Panc1 (cell line): ENCODE measurements around the gene CORO7.

Experiments
- POLR2AphosphoS5 ChIP-seq: IDR thresholded peaks from 2 replicates; pipeline ENCODE4 v1.6.1; 2012; ENCODE audit warnings: mild to moderate bottlenecking, low read depth, low read length, moderate library complexity
- SIN3A ChIP-seq: IDR thresholded peaks from 2 replicates; pipeline ENCODE4 v1.6.1; 2012; ENCODE audit warnings: low read depth, mild to moderate bottlenecking, low read length, moderate library complexity, borderline replicate concordance; ENCODE audit not compliant: insufficient read depth
- TCF7L2 ChIP-seq: IDR thresholded peaks from 2 replicates; pipeline ENCODE4 v1.6.1; 2011; ENCODE audit warnings: mild to moderate bottlenecking, low read depth, low read length, inconsistent platforms
- TF ChIP-seq, protein P1 (sequence below): fragments of 450-650 bp; IDR thresholded peaks from 2 replicates; pipeline ENCODE4 v1.5.1; 2017; ENCODE audit warnings: mild to moderate bottlenecking
- TF ChIP-seq, protein P2 (sequence below), 2 experiments: IDR thresholded peaks; 2 replicates each; pipeline ENCODE4 v1.6.1; 2011 to 2012; ENCODE audit warnings: low read depth in 2 of 2, control low read depth in 1 of 2, low read length in 1 of 2, mild to moderate bottlenecking in 1 of 2, moderate library complexity in 1 of 2; ENCODE audit not compliant: insufficient read depth in 1 of 2

DNA sequence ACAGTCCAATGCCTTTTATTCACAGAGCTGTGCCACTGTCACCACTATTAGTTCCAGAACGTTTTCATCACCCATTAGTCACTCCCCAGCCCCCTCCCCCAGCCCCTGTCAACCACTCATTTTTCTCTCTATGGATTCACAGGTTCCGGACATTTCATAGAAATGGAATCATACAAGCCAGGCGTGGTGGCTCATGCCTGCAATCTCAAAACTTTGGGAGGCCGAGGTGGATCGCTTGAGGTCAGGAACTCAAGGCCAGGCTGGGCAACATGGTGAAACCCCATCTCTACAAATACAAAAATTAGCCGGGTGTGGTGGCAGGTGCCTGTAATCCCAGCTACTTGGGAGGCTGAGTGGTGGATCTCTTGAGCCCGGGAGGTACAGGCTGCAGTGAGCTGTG, 64.5 kb downstream of the CORO7 start:
- TF ChIP-seq, protein P1, sequence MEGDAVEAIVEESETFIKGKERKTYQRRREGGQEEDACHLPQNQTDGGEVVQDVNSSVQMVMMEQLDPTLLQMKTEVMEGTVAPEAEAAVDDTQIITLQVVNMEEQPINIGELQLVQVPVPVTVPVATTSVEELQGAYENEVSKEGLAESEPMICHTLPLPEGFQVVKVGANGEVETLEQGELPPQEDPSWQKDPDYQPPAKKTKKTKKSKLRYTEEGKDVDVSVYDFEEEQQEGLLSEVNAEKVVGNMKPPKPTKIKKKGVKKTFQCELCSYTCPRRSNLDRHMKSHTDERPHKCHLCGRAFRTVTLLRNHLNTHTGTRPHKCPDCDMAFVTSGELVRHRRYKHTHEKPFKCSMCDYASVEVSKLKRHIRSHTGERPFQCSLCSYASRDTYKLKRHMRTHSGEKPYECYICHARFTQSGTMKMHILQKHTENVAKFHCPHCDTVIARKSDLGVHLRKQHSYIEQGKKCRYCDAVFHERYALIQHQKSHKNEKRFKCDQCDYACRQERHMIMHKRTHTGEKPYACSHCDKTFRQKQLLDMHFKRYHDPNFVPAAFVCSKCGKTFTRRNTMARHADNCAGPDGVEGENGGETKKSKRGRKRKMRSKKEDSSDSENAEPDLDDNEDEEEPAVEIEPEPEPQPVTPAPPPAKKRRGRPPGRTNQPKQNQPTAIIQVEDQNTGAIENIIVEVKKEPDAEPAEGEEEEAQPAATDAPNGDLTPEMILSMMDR: no peak
- TF ChIP-seq POLR2AphosphoS5: no peak
- no peak for TF ChIP-seq TCF7L2
- TF ChIP-seq, protein P2, sequence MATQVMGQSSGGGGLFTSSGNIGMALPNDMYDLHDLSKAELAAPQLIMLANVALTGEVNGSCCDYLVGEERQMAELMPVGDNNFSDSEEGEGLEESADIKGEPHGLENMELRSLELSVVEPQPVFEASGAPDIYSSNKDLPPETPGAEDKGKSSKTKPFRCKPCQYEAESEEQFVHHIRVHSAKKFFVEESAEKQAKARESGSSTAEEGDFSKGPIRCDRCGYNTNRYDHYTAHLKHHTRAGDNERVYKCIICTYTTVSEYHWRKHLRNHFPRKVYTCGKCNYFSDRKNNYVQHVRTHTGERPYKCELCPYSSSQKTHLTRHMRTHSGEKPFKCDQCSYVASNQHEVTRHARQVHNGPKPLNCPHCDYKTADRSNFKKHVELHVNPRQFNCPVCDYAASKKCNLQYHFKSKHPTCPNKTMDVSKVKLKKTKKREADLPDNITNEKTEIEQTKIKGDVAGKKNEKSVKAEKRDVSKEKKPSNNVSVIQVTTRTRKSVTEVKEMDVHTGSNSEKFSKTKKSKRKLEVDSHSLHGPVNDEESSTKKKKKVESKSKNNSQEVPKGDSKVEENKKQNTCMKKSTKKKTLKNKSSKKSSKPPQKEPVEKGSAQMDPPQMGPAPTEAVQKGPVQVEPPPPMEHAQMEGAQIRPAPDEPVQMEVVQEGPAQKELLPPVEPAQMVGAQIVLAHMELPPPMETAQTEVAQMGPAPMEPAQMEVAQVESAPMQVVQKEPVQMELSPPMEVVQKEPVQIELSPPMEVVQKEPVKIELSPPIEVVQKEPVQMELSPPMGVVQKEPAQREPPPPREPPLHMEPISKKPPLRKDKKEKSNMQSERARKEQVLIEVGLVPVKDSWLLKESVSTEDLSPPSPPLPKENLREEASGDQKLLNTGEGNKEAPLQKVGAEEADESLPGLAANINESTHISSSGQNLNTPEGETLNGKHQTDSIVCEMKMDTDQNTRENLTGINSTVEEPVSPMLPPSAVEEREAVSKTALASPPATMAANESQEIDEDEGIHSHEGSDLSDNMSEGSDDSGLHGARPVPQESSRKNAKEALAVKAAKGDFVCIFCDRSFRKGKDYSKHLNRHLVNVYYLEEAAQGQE (IDR thresholded peaks at IDR 0.05; ENCODE audit: insufficient read depth in 1 of 2, low read depth in 2 of 2, low read length in 1 of 2): no peak
- TF ChIP-seq SIN3A: no peak
